Neutrophil (primary cell): Measurements from ENCODE around the gene CCDC71.

Experiments used
- H3K27ac ChIP-seq: fragments of 200-600 bp; sonication (generic); 2 replicates; pipeline ENCODE4 v1.5.1; 2016; ENCODE audit warnings: mild to moderate bottlenecking, moderate library complexity
- H3K27me3 ChIP-seq: fragments of 200-600 bp; sonication (generic); 2 replicates; pipeline ENCODE4 v1.6.0; 2016; ENCODE audit warnings: mild to moderate bottlenecking
- H3K36me3 ChIP-seq: fragments of 200-600 bp; sonication (generic); 2 replicates; pipeline ENCODE4 v1.5.1; 2017
- H3K4me1 ChIP-seq, 2 experiments: fragments of 200-600 bp in 1 of 2; sonication (generic) in 1 of 2; 1 replicate in 1 of 2; 2 replicates in 1 of 2; pipeline versions ENCODE4 v1.5.1 to v1.6.1; 2013 to 2016; ENCODE audit warnings: low read depth in 1 of 2, low read length in 1 of 2, mild to moderate bottlenecking in 1 of 2, moderate library complexity in 1 of 2; ENCODE audit not compliant: control insufficient read depth in 1 of 2, insufficient read depth in 1 of 2
- H3K4me3 ChIP-seq, 2 experiments: fragments of 200-600 bp in 1 of 2; sonication (generic) in 1 of 2; 1 replicate in 1 of 2; 2 replicates in 1 of 2; pipeline ENCODE4 v1.5.1; 2013 to 2016; ENCODE audit warnings: low read depth in 1 of 2, low read length in 1 of 2, mild to moderate bottlenecking in 1 of 2, moderate library complexity in 1 of 2
- H3K9me3 ChIP-seq: fragments of 200-600 bp; sonication (generic); 2 replicates; pipeline ENCODE4 v1.5.1; 2016
- TF ChIP-seq, protein P1 (sequence below): fragments of 200-600 bp; sonication (generic); IDR thresholded peaks from 2 replicates; pipeline ENCODE4 v1.5.1; 2016; ENCODE audit warnings: antibody characterized with exemption

CCDC71 gene

DNA sequence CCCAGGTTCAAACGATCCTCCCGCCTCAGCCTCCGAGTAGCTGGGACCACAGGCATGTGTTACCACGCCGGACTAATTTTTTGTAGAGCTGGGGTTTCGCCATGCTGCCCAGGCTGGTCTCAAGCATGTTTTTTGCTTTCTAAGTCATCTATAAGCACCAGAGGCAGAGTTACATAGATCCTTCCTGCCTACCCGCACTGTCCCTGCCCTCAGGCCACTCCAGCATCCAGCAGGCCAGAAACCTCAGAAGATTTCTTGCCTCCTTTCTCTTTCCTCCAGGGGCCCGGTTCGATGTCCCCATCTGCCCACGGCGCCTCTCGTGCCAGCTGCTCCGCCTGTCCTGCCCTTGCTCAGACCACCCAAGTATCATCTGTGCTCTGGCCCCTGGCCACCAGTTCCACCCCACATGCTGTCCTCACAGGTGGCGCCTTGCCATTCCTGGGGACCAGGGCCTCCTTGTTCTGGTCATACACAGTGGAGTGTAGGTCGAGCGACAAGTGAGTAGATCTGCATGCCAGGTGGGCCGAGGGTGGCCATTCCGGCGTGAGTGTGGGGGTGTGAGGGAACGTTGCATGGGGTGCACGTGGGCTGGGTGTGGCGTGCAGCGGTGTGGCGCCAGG, 32.6 kb upstream of the CCDC71 start:
- no peaks in the 10 kb centered on the region for H3K36me3 ChIP-seq
- H3K4me3 ChIP-seq: no peak overlapping the region
- H3K9me3 ChIP-seq: no peaks in the 10 kb centered on the region
- no peak overlapping the region for H3K27ac ChIP-seq
- peaks cover 18% of the 10 kb centered on the region for H3K27me3 ChIP-seq
- no peaks in the 10 kb centered on the region for H3K4me1 ChIP-seq
- TF ChIP-seq, protein P1, sequence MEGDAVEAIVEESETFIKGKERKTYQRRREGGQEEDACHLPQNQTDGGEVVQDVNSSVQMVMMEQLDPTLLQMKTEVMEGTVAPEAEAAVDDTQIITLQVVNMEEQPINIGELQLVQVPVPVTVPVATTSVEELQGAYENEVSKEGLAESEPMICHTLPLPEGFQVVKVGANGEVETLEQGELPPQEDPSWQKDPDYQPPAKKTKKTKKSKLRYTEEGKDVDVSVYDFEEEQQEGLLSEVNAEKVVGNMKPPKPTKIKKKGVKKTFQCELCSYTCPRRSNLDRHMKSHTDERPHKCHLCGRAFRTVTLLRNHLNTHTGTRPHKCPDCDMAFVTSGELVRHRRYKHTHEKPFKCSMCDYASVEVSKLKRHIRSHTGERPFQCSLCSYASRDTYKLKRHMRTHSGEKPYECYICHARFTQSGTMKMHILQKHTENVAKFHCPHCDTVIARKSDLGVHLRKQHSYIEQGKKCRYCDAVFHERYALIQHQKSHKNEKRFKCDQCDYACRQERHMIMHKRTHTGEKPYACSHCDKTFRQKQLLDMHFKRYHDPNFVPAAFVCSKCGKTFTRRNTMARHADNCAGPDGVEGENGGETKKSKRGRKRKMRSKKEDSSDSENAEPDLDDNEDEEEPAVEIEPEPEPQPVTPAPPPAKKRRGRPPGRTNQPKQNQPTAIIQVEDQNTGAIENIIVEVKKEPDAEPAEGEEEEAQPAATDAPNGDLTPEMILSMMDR: no peak

- TF ChIP-seq, protein P1: no peak
- peaks cover 18% of the 10 kb centered on the region for H3K27me3 ChIP-seq
- no peaks in the 10 kb centered on the region for H3K4me1 ChIP-seq
- no peak overlapping the region for H3K4me3 ChIP-seq
- H3K27ac ChIP-seq: no peak overlapping the region
- H3K9me3 ChIP-seq: no peaks in the 10 kb centered on the region
- H3K36me3 ChIP-seq: no peaks in the 10 kb centered on the region
Measured at GRCh38 chr3:49198161-49198560, 32.0 kb upstream of the CCDC71 start.

DNA sequence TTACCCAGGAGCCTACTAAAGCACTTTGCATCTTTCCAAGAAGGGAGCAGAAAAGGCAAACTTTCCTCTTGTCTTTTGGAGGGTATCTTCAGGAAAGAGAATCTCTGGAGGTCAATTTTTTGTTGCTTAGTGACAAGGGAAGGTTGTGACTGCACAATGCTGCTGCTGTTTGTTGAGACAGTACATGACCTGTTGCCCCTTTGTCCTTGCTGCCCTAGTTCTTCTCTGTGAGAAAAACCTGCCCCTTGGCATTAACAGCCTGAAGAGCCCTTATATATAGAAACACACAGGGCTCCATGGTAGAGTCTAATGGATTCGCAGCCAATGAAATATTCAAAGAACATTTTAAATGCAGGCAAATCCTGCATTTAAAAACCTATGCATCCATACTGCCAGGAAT, 25.6 kb upstream of the CCDC71 start:
- no peak overlapping the region for H3K4me3 ChIP-seq
- no peaks in the 10 kb centered on the region for H3K27me3 ChIP-seq
- H3K27ac ChIP-seq: no peak overlapping the region
- TF ChIP-seq, protein P1: no peak
- no peaks in the 10 kb centered on the region for H3K4me1 ChIP-seq
- no peaks in the 10 kb centered on the region for H3K36me3 ChIP-seq
- H3K9me3 ChIP-seq: no peaks in the 10 kb centered on the region

- TF ChIP-seq, protein P1: no peak
- no peaks in the 10 kb centered on the region for H3K4me1 ChIP-seq
- H3K27me3 ChIP-seq: peaks cover 11% of the 10 kb centered on the region
- H3K4me3 ChIP-seq: no peak overlapping the region
- H3K27ac ChIP-seq: no peak overlapping the region
- H3K36me3 ChIP-seq: no peaks in the 10 kb centered on the region
- H3K9me3 ChIP-seq: no peaks in the 10 kb centered on the region
Measured at GRCh38 chr3:49183873-49184272, 17.7 kb upstream of the CCDC71 start.

- TF ChIP-seq, protein P1: no peak
- H3K36me3 ChIP-seq: no peaks in the 10 kb centered on the region
- peaks cover 11% of the 10 kb centered on the region for H3K27me3 ChIP-seq
- H3K4me1 ChIP-seq: no peaks in the 10 kb centered on the region
- no peak overlapping the region for H3K4me3 ChIP-seq
- no peak overlapping the region for H3K27ac ChIP-seq
- H3K9me3 ChIP-seq: no peaks in the 10 kb centered on the region
Measured at GRCh38 chr3:49182682-49183081, 16.6 kb upstream of the CCDC71 start.
